GM12892 (cell line): ENCODE measurements around the gene CATSPERE.

Experiments used
- POLR2A ChIP-seq: IDR thresholded peaks from 2 replicates; pipeline ENCODE4 v1.6.1; 2011; ENCODE audit warnings: low read depth, low read length, control low read depth
- TAF1 ChIP-seq: IDR thresholded peaks from 2 replicates; pipeline ENCODE4 v1.6.1; 2011; ENCODE audit warnings: low read depth, mild to moderate bottlenecking, control low read depth, low read length, borderline replicate concordance

- TF ChIP-seq POLR2A (no peak), TAF1 (no peak)
These were observed 203.3 kb downstream of the CATSPERE start for GRCh38 chr1:244664353-244664752.
